ENCODE results near the gene CTF1. TPM values are rescaled to one million over a fixed set of nuclear protein-coding genes. Genes with fewer than 3 reads are reported as not detected.

The CTF1 gene
- total RNA-seq, 2 experiments from 2014 or later = 0.18 TPM

DNA sequence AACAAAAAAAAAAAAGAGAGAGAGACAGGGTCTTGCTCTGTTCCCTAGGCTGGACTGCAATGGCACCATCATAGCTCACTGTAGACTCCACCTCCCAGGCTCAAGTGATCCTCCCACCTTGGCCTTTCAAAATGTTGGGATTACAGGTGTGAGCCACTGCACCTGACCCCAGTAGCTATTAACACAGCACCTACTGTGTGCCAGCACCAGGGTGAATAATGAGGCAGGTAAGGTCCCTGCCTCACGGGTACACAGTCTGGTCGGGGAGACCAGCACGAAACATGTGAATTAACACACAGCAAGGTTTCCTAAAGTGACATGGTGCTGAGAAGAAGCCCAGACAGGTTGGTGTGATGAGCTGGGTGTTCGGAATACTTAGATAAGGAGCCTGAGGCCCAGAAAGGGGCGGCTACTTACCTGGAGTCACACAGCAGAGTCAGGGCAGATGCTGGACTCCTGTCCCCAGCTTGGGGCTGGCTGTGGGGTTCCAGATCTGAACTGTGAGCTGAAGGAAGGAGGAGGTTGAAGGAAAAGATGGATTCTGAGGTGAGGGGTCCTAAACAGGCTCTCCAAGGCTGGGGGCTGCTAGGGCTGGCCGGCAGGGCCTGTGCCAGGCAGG, 16.5 kb downstream of the CTF1 start:
- H3K4me3 Mint-ChIP-seq = no peak overlapping the region
- CTCF ChIA-PET = interaction anchor here (0.7 to 1.6 kb wide), 3 partner anchors 68 to 216 kb away, joined by 4 to 5 read pairs (median 5); no protein-coding TSS in a partner anchor
- no peak for ATAC-seq

DNA sequence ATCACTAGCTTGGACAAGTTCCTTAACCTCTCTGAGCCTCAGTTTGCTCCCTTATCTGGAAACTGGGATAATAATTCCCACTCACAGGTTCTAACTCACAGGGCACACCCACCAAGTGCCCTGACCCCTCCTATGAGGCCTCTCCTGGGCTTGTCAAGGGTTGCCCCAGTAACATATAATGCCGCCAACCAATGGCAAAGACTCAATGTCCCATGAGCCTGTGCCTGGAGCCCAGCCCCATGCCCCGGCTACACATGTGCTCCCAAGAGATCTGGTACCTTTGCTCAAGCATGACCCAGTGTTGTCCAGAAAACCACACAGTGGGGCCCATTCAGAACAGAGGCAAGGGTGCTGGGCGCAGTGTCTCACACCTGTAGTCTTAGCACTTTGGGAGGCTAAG, 18.4 kb downstream of the CTF1 start:
- no peak for DNase-seq
- no peaks in the 10 kb centered on the region for H3K27me3 Mint-ChIP-seq
- H3K36me3 Mint-ChIP-seq (ENCODE audit: low read depth) = no peaks in the 10 kb centered on the region
- H3K4me3 Mint-ChIP-seq = no peak overlapping the region
- no peaks in the 10 kb centered on the region for H3K9me3 Mint-ChIP-seq (ENCODE audit: low read depth)
- ChIA-PET CTCF (interaction anchor here (1.0 to 3.4 kb wide), 5 partner anchors 13 to 103 kb away, joined by 3 to 15 read pairs (median 3); no protein-coding TSS in a partner anchor), POLR2A (no interaction called here)
- no peak for ATAC-seq
- no peak overlapping the region for H3K27ac Mint-ChIP-seq
- intact Hi-C loops (cut with DNase I, micrococcal nuclease) = no loop called here
- H3K4me1 Mint-ChIP-seq = no peaks in the 10 kb centered on the region

More for the DNA sequence above, 16.5 kb downstream of the CTF1 start:
- intact Hi-C loops (cut with DNase I, micrococcal nuclease) = no loop called here
- H3K27ac Mint-ChIP-seq = no peak overlapping the region
- no peaks in the 10 kb centered on the region for H3K27me3 Mint-ChIP-seq
- peaks cover under 1% of the 10 kb centered on the region for H3K4me1 Mint-ChIP-seq
- no peaks in the 10 kb centered on the region for H3K36me3 Mint-ChIP-seq (ENCODE audit: low read depth)
- no peaks in the 10 kb centered on the region for H3K9me3 Mint-ChIP-seq (ENCODE audit: low read depth)
- DNase-seq = no peak
- POLR2A ChIA-PET = no interaction called here

DNA sequence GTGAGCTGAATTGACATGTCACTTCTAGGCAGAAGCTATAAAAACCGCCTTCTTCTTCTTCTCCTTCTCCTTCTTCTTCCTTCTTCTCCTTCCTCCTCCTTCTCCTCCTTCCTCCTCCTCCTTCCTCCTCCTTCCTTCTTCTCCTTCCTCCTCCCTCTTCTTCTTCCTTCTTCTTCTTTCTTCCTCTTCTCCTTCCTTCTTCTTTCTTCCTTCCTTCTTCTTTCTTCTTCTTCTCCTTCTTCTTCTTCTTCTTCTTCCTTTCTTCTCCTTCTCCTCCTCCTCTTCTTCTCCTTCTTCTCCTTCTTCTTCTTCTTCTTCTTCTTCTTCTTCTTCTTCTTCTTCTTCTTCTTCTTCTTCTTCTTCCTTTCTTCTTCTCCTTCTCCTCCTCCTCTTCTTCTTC, 22.2 kb downstream of the CTF1 start:
- Mint-ChIP-seq H3K9me3 (ENCODE audit: low read depth) (no peaks in the 10 kb centered on the region), H3K4me1 (peaks cover 4% of the 10 kb centered on the region), H3K4me3 (no peak overlapping the region), H3K27ac (no peak overlapping the region), H3K27me3 (no peaks in the 10 kb centered on the region), H3K36me3 (ENCODE audit: low read depth) (no peaks in the 10 kb centered on the region)
- intact Hi-C loops (cut with DNase I, micrococcal nuclease) = no loop called here
- ChIA-PET POLR2A (interaction anchor here (0.6 kb wide), 1 partner anchor 72 kb away, joined by 3 read pairs; no protein-coding TSS in a partner anchor), CTCF (interaction anchor here (0.7 to 4.1 kb wide), 4 partner anchors 17 to 80 kb away, joined by 3 to 36 read pairs (median 8); no protein-coding TSS in a partner anchor)
- ATAC-seq (no peak), DNase-seq (no peak)

DNA sequence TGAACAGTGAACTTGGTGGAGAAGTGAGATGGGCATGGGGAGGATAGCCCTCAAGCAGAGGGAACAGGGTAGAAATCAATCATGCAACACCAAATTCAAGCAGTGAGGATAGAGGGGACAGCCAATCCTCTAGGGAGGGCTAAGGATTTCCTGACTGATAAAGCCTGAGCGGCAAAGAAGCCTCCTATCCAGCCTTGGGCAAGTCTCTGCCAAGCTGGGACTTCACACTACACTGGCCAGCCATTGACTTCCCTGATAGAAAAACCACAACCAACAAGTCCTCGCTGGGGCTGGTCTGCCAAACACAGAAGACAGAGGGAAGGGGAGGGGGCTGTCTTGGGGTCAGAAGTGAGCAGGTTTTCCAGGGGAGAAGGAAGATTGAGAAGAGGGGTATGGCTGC, 24.5 kb downstream of the CTF1 start:
- no peak overlapping the region for H3K27ac Mint-ChIP-seq
- ChIA-PET POLR2A (no interaction called here), CTCF (interaction anchor here (0.6 to 4.1 kb wide), 5 partner anchors 20 to 153 kb away, joined by 3 to 36 read pairs (median 3); partner anchors contain the start of gene ZNF668)
- intact Hi-C loops (cut with DNase I, micrococcal nuclease) = loop anchor here (1.0 to 10.0 kb wide), 4 partner anchors 77 to 1114 kb away; partner anchors contain the start of genes MAZ (in 1 of the 2) and ZNF267 (in 1 of the 2)
- ATAC-seq (no peak), DNase-seq (no peak)
- no peaks in the 10 kb centered on the region for H3K27me3 Mint-ChIP-seq
- H3K4me1 Mint-ChIP-seq = peaks cover 15% of the 10 kb centered on the region
- H3K36me3 Mint-ChIP-seq (ENCODE audit: low read depth) = no peaks in the 10 kb centered on the region
- no peaks in the 10 kb centered on the region for H3K9me3 Mint-ChIP-seq (ENCODE audit: low read depth)
- H3K4me3 Mint-ChIP-seq = no peak overlapping the region

DNA sequence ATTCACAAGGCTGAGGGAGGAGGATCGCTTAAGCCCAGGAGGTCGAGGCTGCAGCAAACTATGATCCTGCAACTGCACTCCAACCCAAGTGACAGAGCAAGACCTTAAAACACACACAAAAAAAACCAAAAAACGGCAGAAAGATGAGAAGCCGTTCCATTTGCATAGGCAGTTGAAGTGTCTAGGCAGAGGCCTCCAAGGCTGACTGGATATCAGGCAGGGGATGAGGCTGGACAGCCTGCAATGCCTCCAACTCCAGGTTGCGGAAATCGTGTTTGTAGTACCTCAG, 25.0 kb downstream of the CTF1 start:
- ChIA-PET POLR2A (no interaction called here), CTCF (interaction anchor here (1.0 to 4.1 kb wide), 4 partner anchors 19 to 102 kb away, joined by 3 to 36 read pairs (median 3); no protein-coding TSS in a partner anchor)
- H3K9me3 Mint-ChIP-seq (ENCODE audit: low read depth) = no peaks in the 10 kb centered on the region
- DNase-seq (no peak), ATAC-seq (no peak)
- H3K36me3 Mint-ChIP-seq (ENCODE audit: low read depth) = no peaks in the 10 kb centered on the region
- no peaks in the 10 kb centered on the region for H3K27me3 Mint-ChIP-seq
- H3K27ac Mint-ChIP-seq = peak overlapping the region; percentile 100
- H3K4me3 Mint-ChIP-seq = peak overlapping the region; percentile 88
- intact Hi-C loops (cut with DNase I, micrococcal nuclease) = loop anchor here (1.0 to 10.0 kb wide), 4 partner anchors 77 to 1114 kb away; partner anchors contain the start of genes MAZ (in 1 of the 2) and ZNF267 (in 1 of the 2)
- H3K4me1 Mint-ChIP-seq = peaks cover 18% of the 10 kb centered on the region

DNA sequence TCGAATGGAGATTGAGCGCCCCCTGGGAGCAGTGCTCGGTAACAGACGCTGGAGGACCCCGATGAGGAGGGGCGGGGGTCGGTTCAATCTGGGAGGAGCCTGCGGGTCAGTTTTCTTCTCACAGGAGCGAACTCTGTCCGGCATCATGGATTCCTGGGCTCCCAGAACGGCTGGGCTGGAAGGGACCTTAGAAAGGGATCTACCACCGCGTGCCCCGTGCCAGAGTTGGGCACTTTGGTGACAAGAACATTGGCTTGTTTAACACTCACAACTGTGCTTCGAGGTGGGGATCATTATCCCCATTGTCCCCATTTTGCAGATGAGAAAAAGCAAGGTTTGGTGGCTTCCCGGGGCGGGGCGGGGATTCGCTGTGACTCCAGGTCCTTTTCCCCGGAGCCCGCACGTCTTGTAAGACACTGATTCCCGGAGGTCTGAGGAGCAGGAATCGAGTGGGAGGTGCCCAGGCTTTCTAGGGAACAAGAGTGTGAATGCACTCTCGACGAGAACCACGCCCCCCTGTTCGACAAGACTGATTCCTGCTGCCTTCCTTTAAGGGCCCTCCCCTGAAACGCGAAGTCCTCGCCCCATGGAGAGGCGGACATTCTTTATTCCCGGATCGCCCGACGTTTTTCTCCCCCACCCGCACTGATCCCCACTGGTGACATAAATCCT, 25.5 kb downstream of the CTF1 start:
- H3K27ac Mint-ChIP-seq = peak overlapping the region; percentile 100
- no peaks in the 10 kb centered on the region for H3K27me3 Mint-ChIP-seq
- peak overlapping the region; percentile 88 for H3K4me3 Mint-ChIP-seq
- CTCF ChIA-PET = interaction anchor here (0.7 to 4.1 kb wide), 5 partner anchors 19 to 102 kb away, joined by 3 to 36 read pairs (median 9); no protein-coding TSS in a partner anchor
- H3K9me3 Mint-ChIP-seq (ENCODE audit: low read depth) = no peaks in the 10 kb centered on the region
- intact Hi-C loops (cut with DNase I, micrococcal nuclease) = loop anchor here (1.0 to 10.0 kb wide), 26 partner anchors 19 to 1115 kb away; partner anchors contain the start of genes FBRS (in 2 of the 2), PRR14 (in 2 of the 2), BCKDK (in 1 of the 2) and CFAP119 (in 1 of the 2)
- H3K4me1 Mint-ChIP-seq = peaks cover 20% of the 10 kb centered on the region
- no peaks in the 10 kb centered on the region for H3K36me3 Mint-ChIP-seq (ENCODE audit: low read depth)
- ATAC-seq = peak; percentile 5
- POLR2A ChIA-PET = interaction anchor here (0.7 to 0.8 kb wide), 2 partner anchors 35 to 175 kb away, joined by 3 read pairs; no protein-coding TSS in a partner anchor
- peak; percentile 94 for DNase-seq

DNA sequence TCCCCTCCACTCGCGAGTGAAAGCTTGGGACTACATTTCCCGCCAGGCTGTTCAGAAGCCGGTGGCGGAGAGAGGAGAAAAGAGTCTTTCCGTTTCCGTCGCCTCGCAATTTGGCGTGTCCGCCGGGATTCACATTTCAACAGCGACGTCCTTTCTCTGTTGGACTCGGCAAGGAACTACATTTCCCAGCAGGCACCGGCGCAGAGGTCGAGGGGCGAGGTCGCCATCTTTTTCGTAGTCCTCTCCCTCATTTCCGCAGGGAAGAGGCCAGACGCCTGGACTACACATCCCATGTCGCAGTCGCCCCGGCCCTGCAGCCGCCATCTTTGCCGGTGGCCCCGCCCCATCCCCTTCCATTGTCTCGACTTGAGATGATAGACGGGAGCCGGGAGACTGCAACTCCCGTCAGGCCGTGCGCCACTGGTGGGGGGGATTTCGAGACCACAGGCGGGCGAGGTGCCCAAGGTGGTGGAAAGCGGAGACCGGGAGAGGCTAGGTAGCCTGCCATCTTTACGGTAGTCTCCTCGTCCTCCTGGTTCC, 26.1 kb downstream of the CTF1 start:
- CTCF ChIA-PET = interaction anchor here (0.7 to 1.0 kb wide), 2 partner anchors 21 to 78 kb away, joined by 9 to 12 read pairs; no protein-coding TSS in a partner anchor
- H3K4me1 Mint-ChIP-seq = peaks cover 20% of the 10 kb centered on the region
- peak overlapping the region; percentile 88 for H3K4me3 Mint-ChIP-seq
- intact Hi-C loops (cut with DNase I, micrococcal nuclease) = loop anchor here (1.0 to 10.0 kb wide), 24 partner anchors 19 to 1115 kb away; partner anchors contain the start of genes FBRS (in 2 of the 2), PRR14 (in 2 of the 2), BCKDK (in 1 of the 2) and CFAP119 (in 1 of the 2)
- POLR2A ChIA-PET = interaction anchor here (0.7 to 0.8 kb wide), 2 partner anchors 35 to 175 kb away, joined by 3 read pairs; no protein-coding TSS in a partner anchor
- ATAC-seq = peak; percentile 85
- peak; percentile 100 for DNase-seq
- peak overlapping the region; percentile 100 for H3K27ac Mint-ChIP-seq
- H3K36me3 Mint-ChIP-seq (ENCODE audit: low read depth) = no peaks in the 10 kb centered on the region
- no peaks in the 10 kb centered on the region for H3K9me3 Mint-ChIP-seq (ENCODE audit: low read depth)
- H3K27me3 Mint-ChIP-seq = no peaks in the 10 kb centered on the region

DNA sequence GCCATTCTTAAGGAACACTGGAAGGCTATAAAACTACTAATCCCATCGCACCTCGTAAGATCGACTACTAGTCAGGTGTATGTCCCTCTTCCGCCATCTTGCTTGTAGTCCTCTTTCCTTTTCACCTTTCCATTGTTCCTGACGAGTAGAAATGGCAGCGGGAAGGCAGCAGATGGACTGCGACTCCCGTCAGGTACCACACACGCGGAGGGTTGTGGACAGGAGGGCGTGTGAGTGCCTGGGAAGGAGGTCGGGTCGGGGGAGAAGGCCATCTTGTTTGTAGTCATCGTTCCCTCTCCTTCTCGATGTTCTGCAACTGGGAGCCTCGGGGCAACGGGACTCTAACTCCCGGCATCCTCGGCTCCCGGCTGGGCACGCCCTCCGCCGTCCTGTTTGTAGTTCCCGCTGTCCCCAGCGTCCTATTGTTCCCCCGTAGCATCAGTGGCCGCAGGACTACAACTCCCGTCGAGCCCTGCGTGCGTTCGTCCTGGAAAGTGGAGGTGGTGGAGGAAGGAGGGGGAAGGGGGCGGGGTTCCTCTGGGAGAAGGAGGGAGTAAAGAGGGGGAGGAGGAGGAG, 26.6 kb downstream of the CTF1 start:
- H3K27me3 Mint-ChIP-seq = no peaks in the 10 kb centered on the region
- peak overlapping the region; percentile 100 for H3K27ac Mint-ChIP-seq
- no peaks in the 10 kb centered on the region for H3K36me3 Mint-ChIP-seq (ENCODE audit: low read depth)
- peak; percentile 76 for ATAC-seq
- DNase-seq = peak; percentile 98
- H3K4me1 Mint-ChIP-seq = peaks cover 20% of the 10 kb centered on the region
- peak overlapping the region; percentile 88 for H3K4me3 Mint-ChIP-seq
- POLR2A ChIA-PET = no interaction called here
- no peaks in the 10 kb centered on the region for H3K9me3 Mint-ChIP-seq (ENCODE audit: low read depth)
- CTCF ChIA-PET = no interaction called here
- intact Hi-C loops (cut with DNase I, micrococcal nuclease) = loop anchor here (1.0 to 10.0 kb wide), 28 partner anchors 20 to 1116 kb away; partner anchors contain the start of genes CFAP119 (in 2 of the 2), FBRS (in 2 of the 2), PRR14 (in 2 of the 2) and RNF40 (in 2 of the 2)

DNA sequence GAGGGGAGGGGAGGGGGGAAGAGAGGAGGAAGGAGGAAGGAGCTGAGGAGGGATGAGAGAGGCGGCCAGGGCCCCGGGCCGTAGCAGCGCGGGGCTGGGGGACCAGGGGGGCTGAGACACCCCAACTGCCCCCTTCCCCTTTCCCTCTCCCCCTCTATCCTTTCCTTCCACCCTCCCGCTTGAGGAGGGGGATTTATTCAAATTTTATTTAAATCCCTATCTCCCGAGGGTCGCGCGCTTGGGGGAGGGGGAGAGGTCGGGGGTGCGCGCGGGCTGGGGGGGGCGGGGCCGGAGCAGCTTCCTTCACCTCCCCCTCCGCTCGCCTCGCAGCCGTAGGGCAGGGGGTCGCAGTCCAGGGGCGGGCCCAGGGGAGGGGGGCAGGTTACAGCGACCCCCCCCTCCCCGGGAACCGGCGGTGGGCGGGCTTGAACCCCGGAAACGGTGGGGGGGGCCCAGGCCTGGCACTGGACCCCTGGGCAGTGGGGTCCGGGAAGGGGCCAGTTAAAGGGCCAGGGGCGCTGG, 27.2 kb downstream of the CTF1 start, which contains the start of gene FBXL19:
FBXL19 (plus strand) TSS at position 19 of the 522 bp plus-strand sequence. CDS start 2,183 bp downstream, outside the sequence.
- DNase-seq = peak; percentile 52
- ATAC-seq = no peak
- Mint-ChIP-seq H3K4me3 (peak within 1 kb of the TSS; percentile 88), H3K4me1 (peaks cover 20% of the 10 kb centered on the region), H3K9me3 (ENCODE audit: low read depth) (no peaks in the 10 kb centered on the region), H3K27me3 (no peaks in the 10 kb centered on the region), H3K36me3 (ENCODE audit: low read depth) (no peaks in the 10 kb centered on the region), H3K27ac (peak within 1 kb of the TSS; percentile 100)
- intact Hi-C loops (cut with DNase I, micrococcal nuclease) = loop anchor here (1.0 to 10.0 kb wide), 16 partner anchors 19 to 1116 kb away; partner anchors contain the start of genes ARMC5 (in 1 of the 2), BCKDK (in 1 of the 2), CFAP119 (in 1 of the 2) and FUS (in 1 of the 2)
- POLR2A ChIA-PET = no interaction called here
- CTCF ChIA-PET = no interaction called here

DNA sequence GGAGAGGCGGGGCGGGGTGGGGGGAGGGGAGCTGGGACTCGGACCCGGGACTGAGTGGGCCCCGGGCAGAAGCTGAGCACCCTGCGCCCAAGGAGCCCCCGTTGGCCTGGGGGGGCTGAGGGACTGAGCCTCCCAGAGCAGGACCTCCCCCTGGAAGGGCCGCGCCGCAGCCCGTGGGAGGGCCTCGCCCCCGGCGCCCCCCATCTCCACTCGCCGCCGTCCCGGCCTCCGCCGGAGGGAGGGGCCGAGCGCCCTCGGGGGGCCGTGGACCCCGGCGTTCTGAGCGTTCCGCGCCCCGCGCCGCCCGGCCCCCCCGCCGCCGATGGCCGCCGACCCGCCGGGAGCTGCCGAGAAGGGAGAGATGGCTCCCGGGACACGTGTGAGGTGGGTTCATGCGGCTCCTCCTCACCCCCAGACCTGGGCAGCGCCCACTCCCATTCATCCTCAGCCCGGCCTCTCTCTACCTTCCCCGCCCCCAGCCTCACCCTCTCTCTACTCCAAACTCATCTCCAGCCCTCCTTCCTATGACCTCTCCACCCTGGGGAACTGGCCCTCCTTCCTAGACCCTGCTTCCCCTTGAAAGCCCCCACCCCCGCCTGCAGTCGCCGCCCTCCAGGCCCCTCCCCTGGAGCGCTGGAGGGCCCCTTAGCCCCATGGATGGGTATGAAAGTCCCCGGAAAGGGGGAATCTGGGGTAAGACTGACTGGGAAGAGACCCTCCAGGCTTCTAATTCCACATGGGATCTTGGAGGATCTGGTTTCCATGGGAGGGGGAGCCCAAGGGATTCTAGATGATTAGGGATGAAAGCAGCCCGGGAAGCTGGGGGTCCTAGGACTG, 27.9 kb downstream of the CTF1 start:
- intact Hi-C loops (cut with DNase I, micrococcal nuclease) = loop anchor here in 1 of 2 experiments (5.0 to 10.0 kb wide), 2 partner anchors 951 to 1117 kb away; partner anchors contain the start of genes MAZ and ZNF267
- CTCF ChIA-PET = interaction anchor here (0.6 to 3.1 kb wide), 4 partner anchors 17 to 173 kb away, joined by 3 to 18 read pairs (median 4); no protein-coding TSS in a partner anchor
- POLR2A ChIA-PET = no interaction called here
- ATAC-seq (no peak), DNase-seq (peak; percentile 44)
- Mint-ChIP-seq H3K4me1 (peaks cover 20% of the 10 kb centered on the region), H3K27me3 (no peaks in the 10 kb centered on the region), H3K27ac (peak overlapping the region; percentile 55), H3K36me3 (ENCODE audit: low read depth) (no peaks in the 10 kb centered on the region), H3K4me3 (peak overlapping the region; percentile 74), H3K9me3 (ENCODE audit: low read depth) (no peaks in the 10 kb centered on the region)
